GM11168 (cell line): Measurements from ENCODE around the gene PDE6B.
"Not testable (repeated sequence)": the region's sequence is repeated elsewhere in the genome, so short reads cannot be mapped to it uniquely, and the experiment has no call there.

ENCODE experiments used
- in situ Hi-C: fragments of 300-500 bp; cut with MboI; formaldehyde crosslinking; loops from one replicate; pipeline ENCODE4 v1.12.0; 2022; ENCODE audit warnings: low sequenced_read_pairs; ENCODE audit not compliant: unreplicated experiment

PDE6B gene

DNA sequence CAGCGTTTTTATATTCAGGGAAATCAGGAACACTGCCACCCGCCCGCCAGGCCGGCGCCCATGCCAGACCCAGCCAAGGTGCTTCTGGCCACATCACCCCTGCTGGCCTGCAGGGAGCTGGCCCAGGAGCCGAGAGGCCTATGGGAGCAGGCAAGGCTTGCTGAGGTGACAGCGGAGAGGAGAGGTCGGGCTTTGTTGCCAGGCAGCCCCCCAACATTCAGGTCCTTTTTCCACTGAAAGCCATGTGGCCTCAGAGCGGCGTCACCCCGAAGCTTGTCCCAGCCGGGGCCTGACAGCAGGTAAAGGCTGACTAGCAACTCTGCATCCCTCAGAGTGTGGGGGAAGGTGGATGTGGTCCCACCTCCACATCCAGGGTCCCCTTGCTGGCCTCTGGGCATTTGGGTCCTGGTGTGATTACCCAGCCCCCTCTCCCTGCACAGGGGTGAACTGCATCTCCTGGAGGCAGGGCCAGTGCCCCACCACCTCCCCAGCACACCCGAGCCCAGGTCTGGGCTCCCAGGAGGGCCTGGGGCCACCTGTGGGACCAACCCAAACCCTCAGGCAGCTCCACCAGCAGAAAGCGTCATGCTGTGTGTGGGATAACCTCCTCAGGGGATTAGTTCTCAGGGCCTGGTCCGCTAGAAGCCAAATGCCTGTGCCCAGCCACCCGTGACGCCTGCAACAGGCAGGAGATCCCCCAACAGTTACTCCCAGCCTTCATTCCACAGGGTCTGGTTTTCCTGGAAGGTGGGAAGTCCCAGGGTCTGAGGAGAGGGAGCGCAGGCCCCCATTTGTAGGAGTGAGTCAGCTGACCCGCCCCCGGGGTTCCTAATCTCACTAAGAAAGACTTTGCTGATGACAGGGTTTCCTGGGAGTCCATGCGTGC, at the start of gene PDE6B:
PDE6B (plus strand) TSS at position 869 of the 886 bp plus-strand sequence. CDS start 54 bp downstream, outside the sequence.
- in situ Hi-C loops: no loop called here

GRCh38 chr4:576245-576821, 49.0 kb upstream of the PDE6B start, which contains the start of gene TMEM271:
Gene TMEM271 (minus strand): TSS chr4:576295. CDS start chr4:576062, 233 bp downstream.
- in situ Hi-C loops: no loop called here

GRCh38 chr4:576991-577498, 48.3 kb upstream of the PDE6B start:
- in situ Hi-C loops: no loop called here

GRCh38 chr4:577499-578450, 47.6 kb upstream of the PDE6B start:
- in situ Hi-C loops: no loop called here

- in situ Hi-C loops: no loop called here
These were observed 46.6 kb upstream of the PDE6B start for GRCh38 chr4:578451-579443.

- in situ Hi-C loops: no loop called here
These were observed 45.7 kb upstream of the PDE6B start for GRCh38 chr4:579543-580175.

GRCh38 chr4:581181-581580, 44.2 kb upstream of the PDE6B start:
- in situ Hi-C loops: no loop called here

DNA sequence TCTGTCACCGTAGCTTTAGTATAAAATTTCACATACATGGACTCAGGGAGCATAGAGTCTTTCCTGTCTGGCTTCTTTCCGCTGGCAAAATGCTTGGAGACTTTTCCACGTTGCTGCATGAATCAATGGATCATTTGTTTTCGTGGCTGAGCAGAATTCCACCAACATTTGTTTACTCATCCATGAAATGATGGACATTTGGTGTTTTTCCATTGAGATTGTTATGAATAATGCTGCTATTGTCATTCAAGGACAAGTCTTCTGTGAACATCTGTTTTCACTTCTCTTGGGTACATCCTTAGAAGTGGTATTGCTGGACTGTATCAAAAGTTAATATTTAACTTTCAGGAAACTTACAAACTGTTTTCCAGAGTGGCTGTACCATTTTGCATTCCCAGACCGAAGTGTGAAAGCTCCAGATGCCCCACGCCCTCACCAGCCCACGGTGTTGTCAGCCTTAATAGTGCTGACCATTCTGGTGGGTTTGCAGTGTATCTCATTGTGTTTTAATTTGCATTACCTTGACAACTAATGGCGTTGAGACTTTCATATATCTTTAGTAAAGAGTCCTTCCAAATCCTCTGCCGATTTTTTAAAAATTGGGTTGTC, 43.5 kb upstream of the PDE6B start:
- in situ Hi-C loops: no loop called here

- in situ Hi-C loops: no loop called here
These were observed 41.6 kb upstream of the PDE6B start for GRCh38 chr4:583820-584219.

GRCh38 chr4:587671-588350, 37.6 kb upstream of the PDE6B start:
- in situ Hi-C loops: no loop called here

DNA sequence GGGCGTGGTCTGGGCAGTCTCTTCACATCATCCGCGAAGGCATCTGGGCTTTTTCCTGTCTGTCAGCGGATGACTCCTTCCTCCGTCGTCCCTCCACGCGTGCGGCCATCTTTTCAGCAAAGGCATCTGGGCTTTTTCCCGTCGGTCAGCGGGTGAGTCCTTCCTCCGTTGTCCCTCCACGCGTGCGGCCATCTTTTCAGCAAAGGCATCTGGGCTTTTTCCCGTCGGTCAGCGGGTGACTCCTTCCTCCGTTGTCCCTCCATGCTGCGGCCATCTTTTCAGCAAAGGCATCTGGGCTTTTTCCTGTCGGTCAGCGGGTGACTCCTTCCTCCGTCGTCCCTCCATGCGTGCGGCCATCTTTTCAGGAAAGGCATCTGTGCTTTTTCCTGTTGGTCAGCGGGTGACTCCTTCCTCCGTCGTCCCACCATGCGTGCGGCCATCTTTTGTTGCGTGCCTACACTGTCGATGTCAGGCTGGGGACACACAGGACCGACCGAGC, 37.0 kb upstream of the PDE6B start:
- in situ Hi-C loops: no loop called here

GRCh38 chr4:589219-589963, 36.0 kb upstream of the PDE6B start:
- in situ Hi-C loops: no loop called here

DNA sequence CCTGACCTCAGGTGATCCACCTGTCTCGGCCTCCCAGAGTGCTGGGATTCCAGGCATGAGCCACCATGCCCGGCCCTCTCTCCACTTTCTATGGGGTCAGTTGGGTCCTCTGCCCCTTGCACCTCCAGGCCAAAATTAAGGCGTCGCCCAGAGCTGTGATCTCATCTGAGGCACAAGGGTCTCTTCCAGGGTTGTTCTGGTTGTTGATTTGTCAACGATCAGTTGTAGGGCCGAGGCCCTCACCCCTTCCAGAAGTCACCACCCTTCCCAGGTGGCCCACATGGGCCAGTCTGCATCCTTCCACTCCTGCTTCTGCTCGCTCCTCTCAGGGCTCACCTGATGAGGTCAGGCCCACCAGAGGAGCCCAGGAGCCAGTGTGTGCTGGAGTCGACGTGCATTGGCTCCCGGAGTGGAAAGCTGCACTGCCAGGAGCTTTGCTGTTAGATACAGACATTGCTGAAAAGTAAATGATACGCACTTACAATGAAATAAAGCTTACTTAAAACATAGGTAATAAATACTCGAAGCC, 35.0 kb upstream of the PDE6B start:
- in situ Hi-C loops: no loop called here

- in situ Hi-C loops: not testable (repeated sequence)
These were observed 33.2 kb upstream of the PDE6B start for GRCh38 chr4:592178-592577.

DNA sequence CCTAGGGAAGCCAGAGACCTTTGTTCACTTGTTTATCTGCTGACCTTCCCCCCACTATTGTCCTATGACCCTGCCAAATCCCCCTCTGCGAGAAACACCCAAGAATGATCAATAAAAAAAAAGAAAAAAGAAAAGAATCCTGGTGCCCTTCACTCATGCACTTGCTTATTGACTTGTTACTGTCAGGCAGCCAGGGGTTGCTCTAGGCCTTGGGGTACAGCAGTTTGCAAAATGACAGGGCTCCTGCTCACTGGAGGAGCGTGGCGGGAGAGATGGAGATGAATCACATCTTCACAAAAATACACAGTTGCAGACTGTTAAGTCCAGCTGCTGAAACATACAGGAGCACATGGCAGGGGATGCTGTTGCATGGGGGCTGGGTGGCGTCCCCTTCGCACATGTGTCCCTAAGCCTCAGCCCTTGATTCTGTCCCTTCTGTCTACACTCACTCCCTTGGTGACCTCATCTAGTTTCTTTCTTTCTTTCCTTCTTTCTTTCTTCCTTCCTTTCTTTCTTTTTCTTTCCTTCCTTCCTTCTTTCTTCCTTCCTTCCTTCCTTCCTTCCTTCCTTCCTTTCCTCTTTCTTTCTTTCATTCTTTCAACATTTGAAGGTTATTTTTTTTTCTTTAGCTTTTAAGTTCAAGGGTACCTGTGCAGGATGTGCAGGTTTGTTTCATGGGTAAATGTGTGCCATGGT, 32.4 kb upstream of the PDE6B start:
- in situ Hi-C loops: no loop called here

DNA sequence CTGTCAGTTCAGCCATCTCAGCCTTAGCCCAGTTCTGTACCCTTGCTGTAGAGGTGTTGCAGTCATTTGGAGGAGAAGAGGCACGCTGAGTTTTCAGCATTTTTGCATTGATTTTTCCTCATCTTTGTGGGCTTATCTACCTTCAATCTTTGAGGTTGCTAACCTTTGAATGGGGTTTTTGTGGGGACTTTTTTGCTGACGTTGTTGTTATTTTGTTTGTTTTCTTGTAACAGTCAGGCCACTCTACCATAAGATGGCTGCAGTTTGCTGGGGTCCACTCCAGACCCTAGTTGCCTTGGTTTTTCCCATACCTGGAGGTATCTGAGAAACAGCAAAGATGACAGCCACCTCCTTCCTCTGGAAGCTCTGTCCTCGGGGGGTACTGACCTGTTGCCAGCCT, 26.4 kb upstream of the PDE6B start:
- in situ Hi-C loops: no loop called here
